K562 (cell line): ENCODE measurements around the gene NDUFA13. TPM values are rescaled to one million over a fixed set of nuclear protein-coding genes. Genes with fewer than 3 reads are reported as not detected.
A peak's percentile ranks its signal among the peaks of the same experiment; 100 is the strongest.

Source experiments
- CBX2 ChIP-seq: fragments of 200-600 bp; sonication (generic); IDR thresholded peaks from one replicate; pipeline ENCODE4 v1.6.1; 2012; ENCODE audit warnings: mild to moderate bottlenecking, low read length, inconsistent platforms; ENCODE audit not compliant: insufficient read depth, poor library complexity, severe bottlenecking
- CC2D1A ChIP-seq: fragments of 450-650 bp; IDR thresholded peaks from 2 replicates; pipeline ENCODE4 v1.6.1; 2017; ENCODE audit warnings: mild to moderate bottlenecking
- CREM ChIP-seq: IDR thresholded peaks from 2 replicates; pipeline ENCODE4 v1.6.1; 2014; ENCODE audit warnings: antibody characterized with exemption, low read depth
- DEAF1 ChIP-seq: fragments of 450-650 bp; formaldehyde crosslinking; IDR thresholded peaks from 2 replicates; pipeline ENCODE4 v1.4.0; 2020; ENCODE audit warnings: mild to moderate bottlenecking, moderate library complexity
- DPF2 ChIP-seq: fragments of 450-650 bp; IDR thresholded peaks from 2 replicates; pipeline ENCODE4 v1.6.1; 2016
- GABPA ChIP-seq: fragments of 200-800 bp; sonication (Bioruptor generic); conservative IDR thresholded peaks from 2 replicates; pipeline ENCODE4 v1.6.1; 2016; ENCODE audit warnings: low read depth, missing genetic modification characterization, missing compliant biosample characterization
- ILF3 ChIP-seq: fragments of 450-650 bp; IDR thresholded peaks from 2 replicates; pipeline ENCODE4 v1.6.1; 2018; ENCODE audit warnings: antibody characterized with exemption, mild to moderate bottlenecking, moderate library complexity, borderline replicate concordance
- MYC ChIP-seq, 2 experiments: fragments of 250-450 bp in 1 of 2; sonication (Bioruptor Pico) in 1 of 2; IDR thresholded peaks; 2 replicates each; pipeline versions ENCODE4 v1.5.1 to v1.6.1; 2012 to 2021; ENCODE audit warnings: low read depth in 2 of 2, borderline replicate concordance in 1 of 2, improper control_type of control experiment in 1 of 2, low read length in 1 of 2, mild to moderate bottlenecking in 1 of 2, moderate library complexity in 1 of 2
- NFIX ChIP-seq: fragments of 250-450 bp; sonication (Bioruptor Pico); IDR thresholded peaks from 2 replicates; pipeline ENCODE4 v1.4.0; 2020; ENCODE audit warnings: low read depth, mild to moderate bottlenecking, moderate library complexity
- THRA ChIP-seq: fragments of 450-650 bp; IDR thresholded peaks from 2 replicates; pipeline ENCODE4 v1.6.1; 2017; ENCODE audit warnings: mild to moderate bottlenecking, moderate library complexity
- ZNF165 ChIP-seq: fragments of 250-450 bp; sonication (Bioruptor Pico); IDR thresholded peaks from 2 replicates; pipeline ENCODE4 v1.4.0; 2020; ENCODE audit warnings: borderline replicate concordance
- polyA plus RNA-seq, 8 experiments: library from polyadenylated mRNA; depleted of rRNA in 4 of 8; stranded (reverse) in 5 of 8; unstranded in 3 of 8; fragments of >200 nt; fragmentation: Nextera tagmentation in 2 of 8; fragmentation: Illumina TruSeq in 1 of 8; extraction: Ambion mirVana in 2 of 8; extraction: Trizol in 1 of 8; gene quantifications; 2 replicates each; pipeline versions ENCODE4 v1.2.1 to v1.2.3, GENCODE V29; 2011 to 2014; ENCODE audit warnings: inconsistent platforms in 1 of 8, missing spikeins in 1 of 8
- total RNA-seq, 7 experiments: library from RNA; depleted of rRNA in 6 of 7; stranded (reverse); fragments of >200 nt in 6 of 7; fragmentation: Illumina TruSeq in 2 of 7; extraction: Trizol in 2 of 7; gene quantifications; 2 replicates each; pipeline versions ENCODE4 v1.2.1 to v1.2.3, GENCODE V29; 2011 to 2021; ENCODE audit warnings: low replicate concordance in 1 of 7
- TF ChIP-seq, protein P1 (sequence below): fragments of 250-450 bp; sonication (Bioruptor Pico); IDR thresholded peaks from 2 replicates; pipeline ENCODE4 v1.5.0; 2021; ENCODE audit warnings: mild to moderate bottlenecking, moderate library complexity
- TF ChIP-seq, protein P2 (sequence below), 2 experiments: IDR thresholded peaks; 2 replicates each; pipeline ENCODE4 v1.6.1; 2011; ENCODE audit warnings: borderline replicate concordance in 1 of 2, control low read depth in 1 of 2, low read depth in 1 of 2, low read length in 1 of 2, mild to moderate bottlenecking in 1 of 2, mixed read lengths in 1 of 2, moderate library complexity in 1 of 2; ENCODE audit not compliant: insufficient read depth in 1 of 2, insufficient read length in 1 of 2, poor library complexity in 1 of 2, severe bottlenecking in 1 of 2; ENCODE audit errors: extremely low read depth in 1 of 2
- TF ChIP-seq, protein P3 (sequence below): fragments of 250-450 bp; sonication (Bioruptor Pico); IDR thresholded peaks from 2 replicates; pipeline ENCODE4 v1.9.0; 2021; ENCODE audit warnings: mild to moderate bottlenecking, inconsistent platforms

The NDUFA13 gene
- total and polyA plus RNA-seq, 9 of the 15 experiments (the other 6 are each of a cell fraction or from before 2014, with no cell fraction given) = 146 to 596 (median 429) TPM

DNA sequence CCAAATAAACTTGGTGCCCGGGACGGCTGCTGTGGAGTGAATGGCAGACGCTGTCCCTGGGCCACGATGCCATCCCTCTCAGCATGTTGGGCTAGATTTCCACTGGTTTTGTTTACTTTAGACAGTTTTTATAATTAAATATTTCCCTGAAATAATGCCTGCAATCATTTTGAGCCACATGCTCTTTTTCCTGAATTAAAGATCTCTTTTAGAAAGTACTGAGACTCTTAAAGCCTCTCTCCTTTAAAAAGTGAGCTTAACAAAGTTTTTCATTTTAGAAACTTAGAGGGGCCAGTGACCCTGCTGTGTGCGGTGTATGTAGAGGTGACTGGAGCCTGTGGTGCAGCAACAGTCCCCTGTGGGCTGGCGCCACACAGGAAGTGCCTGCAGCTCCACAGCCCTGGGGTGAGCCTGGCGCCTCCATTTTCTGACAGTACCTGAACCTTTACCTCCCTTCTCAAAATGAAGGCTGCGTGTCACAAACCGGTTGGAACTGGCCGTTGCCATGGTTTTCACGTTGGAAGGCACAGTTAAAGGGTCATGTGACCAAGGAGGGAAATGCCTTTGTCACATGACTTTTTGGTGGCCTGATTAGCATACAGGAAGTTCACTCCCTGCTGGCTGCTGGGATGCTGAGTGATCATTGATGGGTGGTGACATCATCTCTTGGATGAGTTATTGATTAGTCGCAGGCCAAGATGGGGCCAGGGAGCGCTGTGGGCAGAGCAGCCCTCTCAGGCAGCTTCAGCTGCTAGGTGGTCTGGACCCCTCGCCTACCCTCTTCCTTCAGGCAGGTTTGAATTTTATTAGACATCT lies 26.9 kb upstream of the NDUFA13 start (continued):
- peak; percentile 87 for TF ChIP-seq GABPA
- peak; percentile 58 for TF ChIP-seq DPF2
- TF ChIP-seq, protein P1, sequence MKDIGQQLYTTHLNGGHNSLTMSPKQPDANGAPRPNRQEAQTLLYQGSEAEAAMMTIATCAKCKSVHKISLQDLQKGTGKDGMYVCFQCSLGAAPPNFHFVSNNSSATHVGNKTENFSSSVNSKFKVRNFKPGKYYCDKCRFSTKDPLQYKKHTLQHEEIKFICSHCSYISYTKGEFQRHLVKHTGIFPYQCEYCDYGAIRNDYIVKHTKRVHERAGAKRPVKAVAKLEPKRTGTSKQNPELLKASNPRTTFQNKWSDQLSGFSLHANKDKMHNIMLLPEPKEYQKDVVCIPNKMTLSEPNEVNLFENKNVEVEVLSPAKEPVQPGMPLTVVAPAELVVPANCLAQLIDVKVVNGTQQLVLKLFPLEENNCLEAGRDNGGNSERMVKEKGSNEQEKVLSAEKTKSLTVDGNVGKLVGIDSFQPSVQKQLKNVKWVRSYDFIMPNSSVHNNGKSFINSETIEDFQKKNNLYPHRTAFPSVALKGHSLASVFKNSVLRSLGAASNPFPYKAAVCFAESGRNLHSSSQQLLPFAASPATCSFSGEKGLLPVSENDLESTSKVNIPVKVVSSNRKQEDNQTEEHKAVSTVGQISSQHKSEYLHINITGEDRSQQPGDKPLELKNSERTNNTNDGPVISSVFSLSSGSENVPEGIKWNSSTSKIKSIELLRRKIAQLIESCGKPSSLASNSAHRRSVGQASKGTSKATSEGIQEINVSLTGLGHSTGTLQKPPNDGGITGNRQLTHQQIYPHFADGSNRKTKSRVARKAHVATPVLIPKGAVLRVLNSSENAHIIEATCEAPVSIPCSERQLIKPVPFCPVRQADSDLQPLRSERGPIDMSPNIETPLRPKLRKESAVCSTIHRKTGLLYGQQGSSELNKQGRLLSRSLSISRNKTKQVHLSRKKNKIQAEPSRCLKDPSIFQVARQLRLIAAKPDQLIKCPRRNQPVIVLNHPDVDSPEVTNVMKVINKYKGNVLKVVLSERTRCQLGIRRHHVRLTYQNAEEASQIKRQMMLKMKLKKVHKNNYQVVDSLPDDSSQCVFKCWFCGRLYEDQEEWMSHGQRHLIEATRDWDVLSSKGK = no peak
- TF ChIP-seq THRA = no peak
- no peak for TF ChIP-seq ZNF165 (CRISPR knock-in tag)
- no peak for TF ChIP-seq CC2D1A
- TF ChIP-seq CREM = peak; percentile 73
- TF ChIP-seq ILF3 = no peak
- TF ChIP-seq MYC (IDR thresholded peaks at IDR 0.05; ENCODE audit: low read depth, low read length) = peak; percentile 26; the same call in 1 of the 2 replicates
- peak; percentile 16; the same call in 1 of the 2 replicates for TF ChIP-seq MYC (CRISPR knock-in tag; IDR thresholded peaks at IDR 0.05; ENCODE audit: borderline replicate concordance, low read depth)
- no peak for TF ChIP-seq DEAF1 (CRISPR knock-in tag)
- TF ChIP-seq, protein P2, sequence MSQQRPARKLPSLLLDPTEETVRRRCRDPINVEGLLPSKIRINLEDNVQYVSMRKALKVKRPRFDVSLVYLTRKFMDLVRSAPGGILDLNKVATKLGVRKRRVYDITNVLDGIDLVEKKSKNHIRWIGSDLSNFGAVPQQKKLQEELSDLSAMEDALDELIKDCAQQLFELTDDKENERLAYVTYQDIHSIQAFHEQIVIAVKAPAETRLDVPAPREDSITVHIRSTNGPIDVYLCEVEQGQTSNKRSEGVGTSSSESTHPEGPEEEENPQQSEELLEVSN (IDR thresholded peaks at IDR 0.05; ENCODE audit: borderline replicate concordance in 1 of 2, extremely low read depth in 1 of 2, insufficient read depth in 1 of 2, insufficient read length in 1 of 2, low read depth in 1 of 2, low read length in 1 of 2, poor library complexity in 1 of 2, severe bottlenecking in 1 of 2) = peak in 1 of 2 experiments; percentile 34
- TF ChIP-seq NFIX (CRISPR knock-in tag) = no peak
- TF ChIP-seq CBX2 = no peak
- TF ChIP-seq, protein P3, sequence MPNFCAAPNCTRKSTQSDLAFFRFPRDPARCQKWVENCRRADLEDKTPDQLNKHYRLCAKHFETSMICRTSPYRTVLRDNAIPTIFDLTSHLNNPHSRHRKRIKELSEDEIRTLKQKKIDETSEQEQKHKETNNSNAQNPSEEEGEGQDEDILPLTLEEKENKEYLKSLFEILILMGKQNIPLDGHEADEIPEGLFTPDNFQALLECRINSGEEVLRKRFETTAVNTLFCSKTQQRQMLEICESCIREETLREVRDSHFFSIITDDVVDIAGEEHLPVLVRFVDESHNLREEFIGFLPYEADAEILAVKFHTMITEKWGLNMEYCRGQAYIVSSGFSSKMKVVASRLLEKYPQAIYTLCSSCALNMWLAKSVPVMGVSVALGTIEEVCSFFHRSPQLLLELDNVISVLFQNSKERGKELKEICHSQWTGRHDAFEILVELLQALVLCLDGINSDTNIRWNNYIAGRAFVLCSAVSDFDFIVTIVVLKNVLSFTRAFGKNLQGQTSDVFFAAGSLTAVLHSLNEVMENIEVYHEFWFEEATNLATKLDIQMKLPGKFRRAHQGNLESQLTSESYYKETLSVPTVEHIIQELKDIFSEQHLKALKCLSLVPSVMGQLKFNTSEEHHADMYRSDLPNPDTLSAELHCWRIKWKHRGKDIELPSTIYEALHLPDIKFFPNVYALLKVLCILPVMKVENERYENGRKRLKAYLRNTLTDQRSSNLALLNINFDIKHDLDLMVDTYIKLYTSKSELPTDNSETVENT (CRISPR knock-in tag) = no peak
